Psoas muscle (tissue), 8 donors: ENCODE measurements around the gene ANKLE1. TPM values are rescaled to one million over a fixed set of nuclear protein-coding genes. Genes with fewer than 3 reads are reported as not detected.

ENCODE experiments used
- ATAC-seq, 4 donors: fragments of 200-7000 bp; cut with Tn5 transposase; one replicate each; pipeline ENCODE4 v1.9.1; 2020; ENCODE audit warnings: moderate library complexity in 3 of 4, mild to moderate bottlenecking in 2 of 4
- DNase-seq, 2 donors: peaks; one replicate each; pipeline ENCODE4 v3.0.0-alpha.2; 2020
- H3K27ac ChIP-seq: fragments of 200-600 bp; one replicate; pipeline ENCODE4 v1.8.0; 2022
- H3K27me3 ChIP-seq, 3 donors: fragments of 200-600 bp in 1 of 3; one replicate each; pipeline versions ENCODE4 v1.6.1 to v1.8.0; 2013 to 2022; ENCODE audit warnings: low read length in 2 of 3, mild to moderate bottlenecking in 2 of 3, moderate library complexity in 1 of 3; ENCODE audit not compliant: insufficient read depth in 3 of 3
- H3K36me3 ChIP-seq, 2 donors: fragments of 200-600 bp in 1 of 2; one replicate each; pipeline versions ENCODE4 v1.6.1 to v1.8.0; 2013 to 2022; ENCODE audit warnings: low read depth in 1 of 2, mild to moderate bottlenecking in 1 of 2, moderate library complexity in 1 of 2; ENCODE audit not compliant: insufficient read depth in 1 of 2
- H3K4me1 ChIP-seq: fragments of 200-600 bp; one replicate; pipeline ENCODE4 v1.8.0; 2022
- H3K4me3 ChIP-seq: fragments of 200-600 bp; one replicate; pipeline ENCODE4 v1.8.0; 2022; ENCODE audit warnings: mild to moderate bottlenecking
- H3K9me3 ChIP-seq: fragments of 200-600 bp; one replicate; pipeline ENCODE4 v1.8.0; 2022
- WGBS, 3 donors: extraction: QIAGEN DNeasy Blood & Tissue Kit; methylation state at CpG; one replicate each; pipeline versions ENCODE4 v1.1.6 to v1.1.7; 2013; 5-methylcytosine and 5-hydroxymethylcytosine counted together
- intact Hi-C, 2 donors: fragments of 100-400 bp; cut with DNase I; formaldehyde crosslinking; loops; one replicate each; pipeline versions ENCODE4 v1.11.0 to v1.14.2; 2022
- long read RNA-seq, 2 donors: library from polyadenylated mRNA; unstranded; transcript quantifications; one replicate each; pipeline ENCODE4 v2.0.0, GENCODE V29; 2021
- polyA plus RNA-seq, 3 donors: library from polyadenylated mRNA; stranded (reverse); fragments of 200-250 nt; gene quantifications; one replicate each; pipeline ENCODE4 v1.2.3, GENCODE V29; 2013
- total RNA-seq, 4 donors: library from RNA; stranded (reverse); fragmentation: NEBNext Ultra II Directional in 2 of 4; extraction: Animal tissue kit (Norgen Biotek cat#: 25700) in 2 of 4; gene quantifications; one replicate each; pipeline versions ENCODE4 v1.2.1 to v1.2.4, GENCODE V29; 2021 to 2023
- TF ChIP-seq, protein P1 (sequence below): fragments of 200-600 bp; IDR thresholded peaks from one replicate; pipeline ENCODE4 v1.8.0; 2022; ENCODE audit warnings: antibody characterized with exemption
- donor health status: healthy with polysubstance abuse.
- donor health status: DM: no; HTN: no; CAD: no; lungs with moderate emphysema.
- donor health status: Bipolar disorder and iron deficiency.
- donor health status: healthy.
- donor health status: DM: yes; HTN: yes; CAD: no.
- donor health status: DM: no; HTN: no; CAD: no.
- donor health status: DM: no; HTN: no; CAD: no.
- donor health status: DM: yes; HTN: yes; CAD: no.

ANKLE1 gene, protein sequence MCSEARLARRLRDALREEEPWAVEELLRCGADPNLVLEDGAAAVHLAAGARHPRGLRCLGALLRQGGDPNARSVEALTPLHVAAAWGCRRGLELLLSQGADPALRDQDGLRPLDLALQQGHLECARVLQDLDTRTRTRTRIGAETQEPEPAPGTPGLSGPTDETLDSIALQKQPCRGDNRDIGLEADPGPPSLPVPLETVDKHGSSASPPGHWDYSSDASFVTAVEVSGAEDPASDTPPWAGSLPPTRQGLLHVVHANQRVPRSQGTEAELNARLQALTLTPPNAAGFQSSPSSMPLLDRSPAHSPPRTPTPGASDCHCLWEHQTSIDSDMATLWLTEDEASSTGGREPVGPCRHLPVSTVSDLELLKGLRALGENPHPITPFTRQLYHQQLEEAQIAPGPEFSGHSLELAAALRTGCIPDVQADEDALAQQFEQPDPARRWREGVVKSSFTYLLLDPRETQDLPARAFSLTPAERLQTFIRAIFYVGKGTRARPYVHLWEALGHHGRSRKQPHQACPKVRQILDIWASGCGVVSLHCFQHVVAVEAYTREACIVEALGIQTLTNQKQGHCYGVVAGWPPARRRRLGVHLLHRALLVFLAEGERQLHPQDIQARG
- under 1 TPM in 2 of 4 donors, not detected in 2; 0.13 to 0.26 TPM for total RNA-seq
- under 1 TPM; 0.07 to 0.20 (median 0.10) TPM for polyA plus RNA-seq
- long read RNA-seq, donor 1, result 0 reads
- long read RNA-seq, donor 2, result 0 reads

DNA sequence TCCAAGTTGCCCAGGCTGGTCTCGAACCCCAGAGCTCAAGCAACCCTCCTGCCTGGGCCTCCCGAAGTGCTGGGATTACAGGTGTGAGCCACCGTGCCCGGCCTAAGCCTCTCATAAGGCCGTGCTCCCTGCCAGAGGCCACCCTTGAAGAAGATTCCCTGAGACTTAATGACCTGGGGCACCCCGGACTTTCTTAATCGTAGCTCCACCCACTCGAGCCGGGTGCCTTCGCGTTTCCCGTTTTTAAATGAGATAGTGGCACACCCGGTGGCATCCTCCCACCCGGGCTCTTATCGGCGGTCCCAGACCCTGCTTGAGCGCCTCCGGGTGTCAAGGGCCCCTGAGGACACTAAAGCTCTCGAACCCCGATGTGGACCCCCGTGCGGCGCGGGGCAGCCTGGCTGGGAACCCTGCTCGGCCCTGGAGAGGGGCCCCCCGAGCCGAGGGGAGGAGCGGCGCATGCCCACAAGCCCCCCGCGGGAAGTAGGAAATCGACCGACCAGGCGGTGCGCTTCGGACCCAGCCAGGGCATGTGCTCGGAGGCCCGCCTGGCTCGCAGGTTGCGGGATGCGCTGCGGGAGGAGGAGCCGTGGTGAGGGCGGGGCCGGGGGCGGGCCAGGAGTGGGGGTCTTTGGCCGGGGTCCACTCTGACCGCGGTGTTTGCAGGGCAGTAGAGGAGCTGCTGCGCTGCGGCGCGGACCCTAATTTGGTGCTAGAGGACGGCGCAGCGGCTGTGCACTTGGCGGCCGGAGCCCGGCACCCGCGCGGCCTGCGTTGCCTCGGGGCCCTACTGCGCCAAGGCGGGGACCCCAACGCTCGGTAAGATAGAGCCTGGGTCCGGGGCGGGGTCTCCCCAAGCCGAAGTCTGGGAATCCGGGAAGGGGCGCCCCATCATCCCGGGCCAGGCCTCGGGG lies at the start of gene ANKLE1:
ANKLE1 (plus strand) TSS at position 511 of the 914 bp plus-strand sequence; CDS start at position 531, 20 bp downstream.
- Histone ChIP-seq H3K27me3 (peaks cover 0 to 16% (median 7%) of the 10 kb centered on the region in 3 donors), H3K4me3 (peak within 1 kb of the TSS; percentile 51), H3K36me3 (peaks cover 0 to 28% of the 10 kb centered on the region in 2 donors), H3K27ac (no peak within 1 kb of the TSS), H3K4me1 (peaks cover 4% of the 10 kb centered on the region), H3K9me3 (no peaks in the 10 kb centered on the region)
- 7 to 10% (median 7%) methylated on average over 51 to 75 of the region's 75 CpGs for WGBS, 3 donors
- intact Hi-C loops, result loop anchor here (1.0 to 5.0 kb wide), 4 partner anchors 77 to 215 kb away; no protein-coding TSS in a partner anchor
- TF ChIP-seq, protein P1, sequence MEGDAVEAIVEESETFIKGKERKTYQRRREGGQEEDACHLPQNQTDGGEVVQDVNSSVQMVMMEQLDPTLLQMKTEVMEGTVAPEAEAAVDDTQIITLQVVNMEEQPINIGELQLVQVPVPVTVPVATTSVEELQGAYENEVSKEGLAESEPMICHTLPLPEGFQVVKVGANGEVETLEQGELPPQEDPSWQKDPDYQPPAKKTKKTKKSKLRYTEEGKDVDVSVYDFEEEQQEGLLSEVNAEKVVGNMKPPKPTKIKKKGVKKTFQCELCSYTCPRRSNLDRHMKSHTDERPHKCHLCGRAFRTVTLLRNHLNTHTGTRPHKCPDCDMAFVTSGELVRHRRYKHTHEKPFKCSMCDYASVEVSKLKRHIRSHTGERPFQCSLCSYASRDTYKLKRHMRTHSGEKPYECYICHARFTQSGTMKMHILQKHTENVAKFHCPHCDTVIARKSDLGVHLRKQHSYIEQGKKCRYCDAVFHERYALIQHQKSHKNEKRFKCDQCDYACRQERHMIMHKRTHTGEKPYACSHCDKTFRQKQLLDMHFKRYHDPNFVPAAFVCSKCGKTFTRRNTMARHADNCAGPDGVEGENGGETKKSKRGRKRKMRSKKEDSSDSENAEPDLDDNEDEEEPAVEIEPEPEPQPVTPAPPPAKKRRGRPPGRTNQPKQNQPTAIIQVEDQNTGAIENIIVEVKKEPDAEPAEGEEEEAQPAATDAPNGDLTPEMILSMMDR, result no peak
- peak in 1 of 2 donors; percentile 67 for DNase-seq
- ATAC-seq, result peak; percentile 15 to 46 (median 33)

DNA sequence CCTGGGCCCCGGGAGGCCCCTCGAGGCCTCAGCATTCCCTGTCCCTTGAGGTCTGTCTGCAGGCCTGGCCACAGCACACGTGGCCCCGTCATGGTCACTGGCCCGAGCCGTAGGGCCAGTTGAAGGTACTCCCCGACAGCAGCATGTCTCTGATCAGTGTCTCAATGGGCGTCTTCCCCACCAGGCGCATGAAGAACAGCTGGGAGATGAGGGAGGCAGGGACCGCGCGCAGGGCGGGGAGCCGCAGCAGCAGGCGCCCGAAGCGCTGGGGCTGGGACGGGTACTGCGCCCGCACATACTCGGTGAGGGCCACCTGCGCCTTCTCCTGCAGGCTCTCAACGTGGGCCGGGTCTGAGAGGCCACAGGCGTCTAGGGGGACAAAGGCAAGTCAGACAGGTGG lies 49.4 kb upstream of the ANKLE1 start:
- ATAC-seq (no peak), DNase-seq (no peak)
- no peaks in the 10 kb centered on the region for H3K27me3 ChIP-seq
- intact Hi-C loops, result no loop called here
- no peak overlapping the region for H3K4me3 ChIP-seq
- H3K9me3 ChIP-seq, result no peaks in the 10 kb centered on the region
- H3K4me1 ChIP-seq, result peaks cover 10% of the 10 kb centered on the region
- H3K27ac ChIP-seq, result no peak overlapping the region
- WGBS, 3 donors, result 82 to 89% (median 85%) methylated on average over 24 to 25 of the region's 25 CpGs
- H3K36me3 ChIP-seq, result peaks cover 0 to 35% of the 10 kb centered on the region in 2 donors
- TF ChIP-seq, protein P1, result no peak

DNA sequence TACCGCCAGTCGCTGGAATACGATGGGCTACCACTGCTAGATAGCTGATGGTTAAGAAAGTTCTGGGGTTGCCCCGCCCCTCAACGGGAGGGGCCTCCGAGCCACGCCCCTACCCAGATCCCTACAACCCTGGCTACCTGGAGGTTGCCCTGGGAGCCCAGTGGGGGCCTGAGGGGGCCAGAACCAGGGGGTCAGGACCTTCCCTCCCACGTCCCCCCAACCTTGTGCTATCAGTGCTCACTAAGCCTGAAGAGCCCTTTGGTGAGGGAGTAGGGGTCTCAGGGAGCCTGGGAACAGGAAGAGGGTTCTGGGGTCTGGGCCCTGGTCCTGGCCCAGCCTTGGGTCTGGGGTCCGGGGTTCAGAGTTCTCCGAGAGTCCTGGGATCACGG lies 46.8 kb upstream of the ANKLE1 start:
- intact Hi-C loops, result loop anchor here in 1 of 2 donors (2.0 kb wide), 1 partner anchor 166 kb away; no protein-coding TSS in a partner anchor
- DNase-seq (peak; percentile 56 to 72), ATAC-seq (peak; percentile 66 to 77 (median 71))
- H3K36me3 ChIP-seq, result peaks cover 3 to 55% of the 10 kb centered on the region in 2 donors
- TF ChIP-seq, protein P1, result no peak
- H3K27ac ChIP-seq, result peak overlapping the region; percentile 67
- peaks cover 13% of the 10 kb centered on the region for H3K4me1 ChIP-seq
- H3K9me3 ChIP-seq, result no peaks in the 10 kb centered on the region
- 29 to 43% (median 42%) methylated on average over 11 of the region's 11 CpGs for WGBS, 3 donors
- no peaks in the 10 kb centered on the region for H3K27me3 ChIP-seq
- peak overlapping the region; percentile 72 for H3K4me3 ChIP-seq

DNA sequence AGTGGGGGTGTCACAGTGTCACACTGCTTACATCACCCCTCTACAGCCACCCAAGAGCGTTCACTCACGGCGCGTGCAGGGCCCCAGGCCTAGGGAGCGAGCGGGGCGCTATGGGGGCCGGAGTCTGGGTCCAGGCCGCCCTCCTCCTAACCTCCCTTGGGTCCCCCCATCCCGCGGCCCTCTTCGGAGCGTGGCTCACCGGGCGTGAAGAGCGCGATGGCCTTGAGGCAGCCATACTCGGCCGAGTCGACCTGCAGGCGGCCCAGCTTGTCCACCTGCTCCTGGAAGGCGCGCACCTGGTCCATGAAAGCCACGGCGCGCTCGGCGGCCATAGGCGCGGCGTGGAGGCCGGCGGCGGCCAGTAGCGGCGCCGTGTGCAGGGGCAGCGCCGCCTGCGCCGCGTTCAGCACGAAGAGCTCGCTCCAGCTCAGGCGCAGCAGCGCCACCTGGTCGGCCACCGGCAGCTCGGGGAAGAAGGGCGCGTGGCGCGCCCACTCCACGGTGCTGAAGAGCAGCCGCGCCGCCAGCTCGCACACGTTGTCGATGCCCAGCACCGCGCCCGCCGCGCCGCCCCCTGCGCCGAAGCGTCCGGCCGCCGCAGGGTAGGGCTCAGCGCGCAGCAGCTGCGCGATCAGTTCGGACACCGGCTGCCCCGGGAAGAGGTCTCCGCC lies 46.3 kb upstream of the ANKLE1 start:
- Histone ChIP-seq H3K36me3 (peaks cover 3 to 59% of the 10 kb centered on the region in 2 donors), H3K4me3 (peak overlapping the region; percentile 72), H3K4me1 (peaks cover 16% of the 10 kb centered on the region), H3K27me3 (no peaks in the 10 kb centered on the region), H3K27ac (peak overlapping the region; percentile 67), H3K9me3 (no peaks in the 10 kb centered on the region)
- TF ChIP-seq, protein P1, result peak; percentile 52
- peak; percentile 82 to 93 (median 88) for ATAC-seq
- intact Hi-C loops, result loop anchor here in 1 of 2 donors (2.0 kb wide), 1 partner anchor 167 kb away; no protein-coding TSS in a partner anchor
- peak; percentile 74 to 86 for DNase-seq
- 4 to 17% (median 4%) methylated on average over 32 to 80 of the region's 80 CpGs for WGBS, 3 donors
